Activated B cell treated with CpG ODN at 0.5 μM for 24 hours (primary cell): ENCODE results near the gene FARS2. TPM values are rescaled to one million over a fixed set of nuclear protein-coding genes. Genes with fewer than 3 reads are reported as not detected.
A peak's percentile ranks its signal among the peaks of the same experiment; 100 is the strongest.

ENCODE experiments used
- ATAC-seq: fragments of 200-7000 bp; cut with Tn5 transposase; one replicate; pipeline ENCODE4 v1.10.0; 2021; ENCODE audit warnings: low read depth, mild to moderate bottlenecking, moderate library complexity
- CTCF ChIA-PET: fragments of 350-600 bp; sonication (Branson Sonifier 250); formaldehyde crosslinking; loops from one replicate; lab custom pipeline; 2021; ENCODE audit warnings: antibody characterized with exemption; lab: Charles Lee
- POLR2A ChIA-PET: fragments of 350-600 bp; sonication (Branson Sonifier 250); formaldehyde crosslinking; loops from one replicate; lab custom pipeline; 2021; ENCODE audit warnings: antibody characterized with exemption; lab: Charles Lee
- DNase-seq: peaks from one replicate; pipeline ENCODE4 v3.0.0; 2022
- H3K27ac Mint-ChIP-seq: one replicate; pipeline ENCODE4 v1.8.0; 2020; ENCODE audit warnings: mixed read lengths
- H3K27me3 Mint-ChIP-seq: one replicate; pipeline ENCODE4 v1.8.0; 2021; ENCODE audit warnings: mixed read lengths
- H3K36me3 Mint-ChIP-seq: one replicate; pipeline ENCODE4 v1.8.0; 2021; ENCODE audit warnings: low read depth, mixed read lengths
- H3K4me1 Mint-ChIP-seq: one replicate; pipeline ENCODE4 v1.8.0; 2021; ENCODE audit warnings: mixed read lengths
- H3K4me3 Mint-ChIP-seq: one replicate; pipeline ENCODE4 v1.8.0; 2020; ENCODE audit warnings: mild to moderate bottlenecking, mixed read lengths
- H3K9me3 Mint-ChIP-seq: one replicate; pipeline ENCODE4 v1.8.0; 2020; ENCODE audit warnings: mixed read lengths
- CTCF ChIP-seq: fragments of 200-600 bp; IDR thresholded peaks from one replicate; pipeline ENCODE4 v1.8.0; 2022; ENCODE audit warnings: antibody characterized with exemption, mild to moderate bottlenecking
- intact Hi-C: fragments of 100-400 bp; cut with micrococcal nuclease; formaldehyde crosslinking; loops from one replicate; pipeline ENCODE4 v1.15.1; 2024
- total RNA-seq: library from RNA; stranded (reverse); gene quantifications from 2 replicates; pipeline ENCODE4 v1.2.3, GENCODE V29; 2022

The FARS2 gene
- total RNA-seq, 1 donor from 2014 or later = 32.7 TPM

DNA sequence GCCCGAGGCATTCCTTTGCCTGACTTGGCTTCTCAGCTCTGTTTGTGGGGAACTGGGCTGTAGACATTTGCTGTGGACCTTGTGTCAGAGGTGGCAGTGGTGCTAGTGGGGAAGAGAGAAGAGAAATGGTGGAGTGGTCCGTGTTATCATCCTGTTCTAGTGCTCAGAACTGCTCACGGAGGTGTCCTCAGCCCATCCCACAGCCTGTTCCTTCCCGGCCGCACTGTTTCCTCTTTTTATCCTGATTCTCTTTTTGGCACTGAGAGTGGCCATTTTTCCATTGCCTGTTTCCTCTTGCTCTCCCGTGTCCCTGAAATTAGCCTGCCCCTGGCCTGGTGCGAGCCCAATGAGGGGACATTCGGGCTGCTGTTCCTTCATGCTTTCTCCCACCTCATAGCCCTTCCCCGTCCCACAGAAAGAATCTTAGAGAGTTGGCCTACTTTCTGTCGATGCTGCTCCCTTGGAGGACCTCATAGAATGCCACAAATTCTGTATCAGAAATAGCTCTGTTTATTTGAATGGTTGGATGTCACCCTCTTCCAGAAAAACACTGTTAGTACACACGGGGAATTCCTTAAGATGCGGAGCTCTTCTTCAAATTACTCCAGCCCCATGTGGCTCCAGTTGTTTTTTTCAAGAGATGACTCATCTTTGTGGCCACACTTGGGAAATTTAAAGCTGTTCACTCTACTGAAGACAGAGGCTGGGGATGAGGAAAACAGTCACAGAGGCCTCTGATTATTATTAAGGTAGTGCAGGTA is 26.1 kb downstream of the FARS2 start:
- H3K27me3 Mint-ChIP-seq = no peaks in the 10 kb centered on the region
- ChIA-PET CTCF (interaction anchor here (1.5 kb wide), 1 partner anchor 24 kb away, joined by 4 read pairs; no protein-coding TSS in a partner anchor), POLR2A (interaction anchor here (0.7 to 1.6 kb wide), 3 partner anchors 8 to 146 kb away, joined by 3 to 6 read pairs (median 4); partner anchors contain the start of genes FARS2 and LYRM4)
- no peak for DNase-seq
- H3K36me3 Mint-ChIP-seq = no peaks in the 10 kb centered on the region
- no peaks in the 10 kb centered on the region for H3K9me3 Mint-ChIP-seq
- H3K27ac Mint-ChIP-seq = no peak overlapping the region
- TF ChIP-seq CTCF = no peak
- H3K4me1 Mint-ChIP-seq = peaks cover 58% of the 10 kb centered on the region
- no peak for ATAC-seq
- no peak overlapping the region for H3K4me3 Mint-ChIP-seq
- intact Hi-C loops = no loop called here

DNA sequence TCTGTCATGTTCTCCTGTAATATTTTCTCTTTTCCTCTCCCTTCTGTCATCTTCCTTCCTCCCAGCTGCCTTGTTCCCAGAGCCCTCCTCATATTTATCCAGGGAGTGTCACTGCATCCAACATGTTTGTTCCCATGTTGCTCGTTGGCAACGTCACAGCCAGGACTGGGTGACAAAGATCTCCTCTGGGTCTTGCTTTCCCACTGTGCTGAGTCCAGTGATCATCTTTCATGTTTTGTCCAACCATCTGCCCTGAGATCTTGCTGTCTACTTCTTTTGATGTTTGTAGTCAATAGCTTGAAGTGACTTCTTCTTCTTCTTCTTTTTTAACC is 26.6 kb downstream of the FARS2 start:
- no peaks in the 10 kb centered on the region for H3K9me3 Mint-ChIP-seq
- H3K27me3 Mint-ChIP-seq = no peaks in the 10 kb centered on the region
- no peak overlapping the region for H3K4me3 Mint-ChIP-seq
- TF ChIP-seq CTCF = no peak
- ChIA-PET POLR2A (interaction anchor here (0.7 to 1.6 kb wide), 3 partner anchors 8 to 28 kb away, joined by 3 to 6 read pairs (median 3); partner anchors contain the start of genes FARS2 and LYRM4), CTCF (interaction anchor here (1.0 to 1.5 kb wide), 2 partner anchors 15 to 24 kb away, joined by 4 to 5 read pairs; no protein-coding TSS in a partner anchor)
- H3K4me1 Mint-ChIP-seq = peaks cover 60% of the 10 kb centered on the region
- ATAC-seq (no peak), DNase-seq (no peak)
- no peak overlapping the region for H3K27ac Mint-ChIP-seq
- H3K36me3 Mint-ChIP-seq = no peaks in the 10 kb centered on the region
- intact Hi-C loops = no loop called here

GRCh38 chr6:5290097-5290496 is 28.8 kb downstream of the FARS2 start:
- intact Hi-C loops = loop anchor here (1.0 kb wide), 1 partner anchor 12 kb away; no protein-coding TSS in a partner anchor
- peak; percentile 40 for ATAC-seq
- H3K4me3 Mint-ChIP-seq = peak overlapping the region; percentile 15

DNA sequence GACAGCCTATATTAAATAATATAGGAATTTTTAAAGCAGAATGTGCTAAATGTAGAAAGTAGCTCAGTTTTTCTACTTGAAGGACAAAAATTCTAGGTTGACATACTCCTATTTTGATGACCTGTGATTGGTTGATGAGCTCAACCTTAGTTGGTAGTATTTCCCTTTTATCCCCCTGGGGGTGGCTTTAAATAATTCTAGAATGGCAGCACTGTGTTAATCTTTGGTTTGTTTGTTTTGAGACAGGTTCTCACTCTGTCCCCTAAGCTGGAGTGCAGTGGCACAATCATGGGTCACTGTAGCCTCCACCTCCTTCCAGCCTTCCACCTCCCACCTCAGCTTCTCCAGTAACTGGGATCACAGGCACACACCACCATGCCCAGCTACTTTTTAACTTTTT is 29.2 kb downstream of the FARS2 start:
- no peak for TF ChIP-seq CTCF
- peak overlapping the region; percentile 56 for H3K4me3 Mint-ChIP-seq
- no peaks in the 10 kb centered on the region for H3K36me3 Mint-ChIP-seq
- POLR2A ChIA-PET = interaction anchor here (0.7 to 3.6 kb wide), 5 partner anchors 9 to 30 kb away, joined by 3 to 15 read pairs (median 5); partner anchors contain the start of genes FARS2 and LYRM4
- H3K27ac Mint-ChIP-seq = peak overlapping the region; percentile 60
- H3K4me1 Mint-ChIP-seq = peaks cover 71% of the 10 kb centered on the region
- intact Hi-C loops = loop anchor here (1.0 kb wide), 1 partner anchor 12 kb away; no protein-coding TSS in a partner anchor
- CTCF ChIA-PET = interaction anchor here (0.9 to 2.6 kb wide), 2 partner anchors 12 to 147 kb away, joined by 3 to 14 read pairs; no protein-coding TSS in a partner anchor
- no peaks in the 10 kb centered on the region for H3K9me3 Mint-ChIP-seq
- DNase-seq = no peak
- H3K27me3 Mint-ChIP-seq = no peaks in the 10 kb centered on the region
- ATAC-seq = peak; percentile 69

More at GRCh38 chr6:5290097-5290496, 28.8 kb downstream of the FARS2 start:
- no peaks in the 10 kb centered on the region for H3K9me3 Mint-ChIP-seq
- DNase-seq = no peak
- H3K36me3 Mint-ChIP-seq = no peaks in the 10 kb centered on the region
- H3K27ac Mint-ChIP-seq = peak overlapping the region; percentile 18
- no peak for TF ChIP-seq CTCF
- ChIA-PET POLR2A (interaction anchor here (0.7 to 3.6 kb wide), 5 partner anchors 9 to 29 kb away, joined by 3 to 15 read pairs (median 5); partner anchors contain the start of genes FARS2 and LYRM4), CTCF (interaction anchor here (2.6 kb wide), 1 partner anchor 13 kb away, joined by 14 read pairs; no protein-coding TSS in a partner anchor)
- H3K27me3 Mint-ChIP-seq = no peaks in the 10 kb centered on the region
- peaks cover 74% of the 10 kb centered on the region for H3K4me1 Mint-ChIP-seq

DNA sequence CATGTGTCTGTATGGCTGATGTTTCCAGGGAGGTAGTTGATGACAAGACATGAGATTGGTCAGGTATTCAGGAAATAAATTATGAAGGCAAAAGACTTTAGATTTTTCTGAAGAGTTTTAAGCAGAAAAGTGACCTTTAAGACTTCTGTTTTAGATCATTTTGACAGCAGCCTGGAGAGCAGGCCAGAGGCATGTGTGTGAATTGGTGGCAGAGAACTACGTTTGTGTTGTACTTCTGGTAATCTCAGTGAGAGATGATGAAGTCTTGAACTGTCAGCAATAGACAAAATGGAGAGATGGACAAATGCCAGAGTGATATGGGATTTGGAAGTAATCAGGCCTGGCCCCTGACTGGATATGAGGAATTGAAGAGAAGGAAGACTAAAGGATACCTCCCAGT is 30.8 kb downstream of the FARS2 start:
- Mint-ChIP-seq H3K4me3 (no peak overlapping the region), H3K36me3 (peaks cover 5% of the 10 kb centered on the region), H3K27ac (peak overlapping the region; percentile 46), H3K9me3 (no peaks in the 10 kb centered on the region), H3K27me3 (no peaks in the 10 kb centered on the region), H3K4me1 (peaks cover 61% of the 10 kb centered on the region)
- DNase-seq = no peak
- intact Hi-C loops = no loop called here
- TF ChIP-seq CTCF = no peak
- CTCF ChIA-PET = interaction anchor here (2.6 kb wide), 1 partner anchor 11 kb away, joined by 14 read pairs; no protein-coding TSS in a partner anchor
- ATAC-seq = no peak
- POLR2A ChIA-PET = interaction anchor here (1.0 to 3.6 kb wide), 2 partner anchors 11 to 120 kb away, joined by 3 to 15 read pairs; no protein-coding TSS in a partner anchor
